Activated T-cell treated with anti-CD3 and anti-CD28 coated beads for 48 hours (primary cell): ENCODE measurements around the gene ASPN.

Experiments
- DNase-seq: peaks from one replicate; pipeline ENCODE4 v3.0.0-alpha.2; 2020; ENCODE audit warnings: low read depth

Gene ASPN

DNA sequence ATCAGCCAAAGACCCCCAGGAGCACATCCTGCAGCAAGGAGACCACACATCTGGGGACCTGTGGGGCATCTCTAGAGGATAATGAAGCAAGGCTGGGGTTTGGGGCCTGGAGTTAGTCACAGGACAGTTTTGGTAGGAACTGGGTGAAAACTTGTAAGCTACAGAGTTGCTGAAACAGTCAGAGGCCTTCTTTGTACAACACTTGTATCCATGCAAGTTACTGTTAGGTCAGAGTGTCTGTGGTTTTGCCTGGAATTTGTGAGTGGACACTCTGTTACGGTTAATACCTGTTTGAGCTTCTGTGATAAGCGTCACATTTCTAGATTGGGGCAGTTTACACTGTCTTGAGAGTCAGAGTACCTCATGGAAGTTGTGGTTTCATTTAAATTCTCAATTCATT is 22.6 kb upstream of the ASPN start:
- no peak for DNase-seq

DNA sequence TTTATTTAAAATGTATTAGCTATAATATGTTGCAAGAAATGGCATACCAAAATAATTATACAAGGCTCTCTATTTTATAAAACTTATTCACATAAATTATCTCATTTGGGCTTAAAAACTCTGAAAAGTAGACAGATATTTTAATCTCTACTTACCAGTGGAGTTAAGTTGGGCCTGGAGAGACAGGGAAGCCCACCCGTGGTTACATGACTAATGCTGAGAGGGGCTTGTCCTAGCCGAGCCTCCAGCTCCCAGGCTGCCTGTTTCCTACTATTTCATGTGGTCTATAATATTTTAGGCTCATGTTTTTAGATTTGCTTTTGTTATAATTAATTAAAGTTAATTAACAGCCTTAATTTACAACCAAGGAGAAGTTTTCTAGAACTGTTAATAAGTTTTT is 20.9 kb upstream of the ASPN start:
- no peak for DNase-seq

DNA sequence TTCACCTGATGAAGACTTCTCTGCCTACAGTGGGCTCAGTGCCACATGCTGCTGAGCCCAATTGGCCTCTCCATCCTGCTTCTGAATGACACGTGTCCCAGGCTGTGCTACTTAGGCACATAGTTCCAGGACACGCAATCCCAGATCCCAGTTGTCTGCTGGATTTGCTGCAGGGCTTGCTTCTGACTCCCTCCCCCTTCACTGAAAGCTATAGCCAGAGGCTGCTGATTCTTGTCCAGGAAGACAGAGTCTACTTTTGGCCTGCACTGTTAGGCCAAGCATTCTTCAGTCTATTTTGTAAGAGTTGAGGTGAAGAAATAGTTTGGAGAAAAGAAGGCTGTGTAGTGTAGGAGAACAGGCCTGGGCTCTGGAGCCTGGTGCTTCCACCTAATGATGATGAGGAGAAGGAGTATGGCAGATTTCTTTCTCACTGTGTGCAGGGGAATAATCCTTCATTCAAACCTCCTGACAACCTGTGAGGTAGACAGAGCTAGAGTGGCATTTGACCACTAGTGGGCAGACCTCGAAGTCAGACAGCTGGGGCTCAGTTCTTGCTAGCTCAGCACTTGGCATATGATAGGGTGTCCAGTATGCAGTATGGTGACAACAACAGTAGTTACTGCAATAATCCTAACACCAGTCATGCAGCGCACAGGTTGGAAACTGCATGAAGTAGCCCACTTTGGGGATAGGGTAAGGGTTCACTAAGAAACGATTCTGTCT is 19.5 kb upstream of the ASPN start:
- no peak for DNase-seq

DNA sequence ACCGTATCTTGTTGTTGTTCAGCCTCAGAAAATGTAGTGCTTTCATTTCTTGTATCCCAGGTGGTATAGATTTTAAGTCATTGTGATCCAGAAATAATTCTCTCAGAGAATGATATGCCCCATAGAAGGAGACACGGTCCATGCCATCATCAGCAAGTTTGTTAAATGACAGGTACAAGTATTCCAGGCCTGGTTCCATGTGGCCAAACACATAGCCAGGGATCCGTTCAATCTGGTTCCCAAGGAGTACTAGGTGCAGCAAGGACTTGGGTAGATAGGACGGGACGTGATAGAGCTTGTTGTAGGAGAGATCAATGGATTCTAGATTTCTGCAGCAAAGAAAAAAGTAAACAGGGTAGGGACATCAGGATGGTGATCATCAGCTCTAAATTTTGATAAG is 18.4 kb upstream of the ASPN start:
- no peak for DNase-seq

DNA sequence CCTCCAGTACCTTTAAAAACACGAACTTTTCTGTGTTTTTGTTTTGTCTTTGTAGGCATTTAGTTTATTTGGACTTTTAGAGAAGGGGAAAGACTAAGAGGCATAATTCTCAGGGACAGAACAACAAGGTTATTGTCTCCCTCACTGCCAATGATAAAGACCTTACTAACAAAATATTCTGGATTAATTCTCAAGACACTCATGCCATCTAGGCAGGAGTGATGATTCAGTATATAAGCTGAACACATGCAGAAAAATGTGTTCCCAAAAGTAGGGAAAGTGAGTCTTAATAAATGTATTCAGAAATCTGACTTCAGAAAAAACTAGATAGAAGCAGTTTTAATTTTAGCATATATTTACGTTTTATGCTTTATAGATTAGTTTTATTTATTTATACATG is 17.4 kb upstream of the ASPN start:
- DNase-seq: no peak

DNA sequence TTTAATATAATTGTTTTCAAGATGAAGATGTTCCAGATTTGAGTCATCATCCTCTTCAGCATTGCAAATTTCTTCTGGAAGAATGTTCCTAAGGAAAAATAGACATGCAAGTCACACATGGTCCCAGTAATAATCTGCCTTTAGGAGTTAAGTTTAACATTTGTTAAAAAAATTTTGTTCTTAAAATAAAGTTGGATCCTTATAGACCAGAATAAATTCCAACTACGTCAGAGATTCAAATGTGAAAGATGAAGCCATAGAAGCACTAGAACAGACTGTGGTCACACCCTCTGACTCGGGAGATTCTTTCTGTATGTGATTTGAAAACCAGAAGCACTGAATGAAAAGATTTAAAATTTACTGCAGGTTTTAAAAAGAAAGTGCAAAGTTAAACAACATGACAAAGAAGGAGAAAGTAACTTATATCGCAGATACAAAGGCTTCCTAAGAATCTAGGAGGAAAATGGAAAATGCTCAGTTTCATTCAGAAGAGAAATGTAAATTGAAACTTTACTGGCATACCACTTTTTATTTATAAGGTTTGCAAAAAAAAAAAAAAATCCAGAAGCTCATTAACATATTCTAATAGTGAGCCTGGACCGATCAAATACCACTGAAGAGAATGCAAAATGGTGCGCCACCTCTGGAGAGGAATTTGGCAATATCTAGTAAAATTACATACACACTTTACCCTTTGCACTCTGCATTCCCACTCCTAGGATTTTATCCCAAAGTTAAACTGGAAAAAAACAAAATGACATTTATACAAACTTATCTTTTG is 14.3 kb upstream of the ASPN start:
- DNase-seq: no peak

DNA sequence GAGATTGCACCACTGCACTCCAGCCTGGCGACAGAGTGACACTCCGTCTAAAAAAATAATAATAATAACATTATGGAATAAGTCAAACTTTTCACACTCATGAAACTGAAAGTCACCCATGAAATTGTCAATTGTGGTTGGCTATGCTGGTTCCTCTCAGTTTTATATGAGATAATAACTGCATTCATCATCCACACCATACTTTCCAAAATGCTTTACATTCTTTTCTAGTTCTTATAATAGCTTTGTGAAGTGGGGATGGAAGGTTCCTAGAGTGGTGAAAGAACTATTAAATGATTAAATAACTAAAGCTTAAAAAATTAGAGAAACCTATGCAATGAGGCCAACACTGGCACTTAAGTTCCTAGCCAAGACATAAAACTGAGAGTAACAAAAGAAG is 12.6 kb upstream of the ASPN start:
- DNase-seq: no peak

DNA sequence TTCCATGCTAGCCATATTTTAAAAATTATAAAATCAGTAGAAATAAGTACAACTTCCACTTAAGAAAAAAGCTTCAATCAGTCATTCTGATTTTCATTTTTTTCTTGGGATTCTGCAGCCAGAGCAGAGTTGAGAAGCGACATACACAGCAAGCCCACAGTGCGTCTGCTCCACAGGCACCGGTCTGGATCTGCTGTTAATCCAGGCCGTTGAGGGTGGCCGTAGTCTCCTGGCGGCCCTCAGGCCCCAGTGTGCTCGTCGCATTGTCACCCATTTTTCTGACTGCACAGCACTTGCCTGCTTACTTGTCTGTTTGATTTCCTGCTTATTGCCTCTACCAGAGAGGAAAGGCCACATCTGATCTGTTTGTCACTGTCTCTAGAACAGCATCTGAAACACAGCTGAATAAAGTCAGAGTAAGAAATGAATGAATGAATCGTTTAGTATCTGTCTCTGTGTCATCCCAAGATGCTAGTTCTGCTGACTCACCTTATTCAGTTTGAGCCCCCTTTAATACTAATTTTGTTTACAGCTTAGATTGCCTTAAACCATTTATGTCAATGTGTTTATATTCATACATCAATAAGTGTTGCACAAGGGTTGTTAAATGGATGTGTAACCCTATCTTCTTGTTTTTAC is 11.6 kb upstream of the ASPN start:
- no peak for DNase-seq

DNA sequence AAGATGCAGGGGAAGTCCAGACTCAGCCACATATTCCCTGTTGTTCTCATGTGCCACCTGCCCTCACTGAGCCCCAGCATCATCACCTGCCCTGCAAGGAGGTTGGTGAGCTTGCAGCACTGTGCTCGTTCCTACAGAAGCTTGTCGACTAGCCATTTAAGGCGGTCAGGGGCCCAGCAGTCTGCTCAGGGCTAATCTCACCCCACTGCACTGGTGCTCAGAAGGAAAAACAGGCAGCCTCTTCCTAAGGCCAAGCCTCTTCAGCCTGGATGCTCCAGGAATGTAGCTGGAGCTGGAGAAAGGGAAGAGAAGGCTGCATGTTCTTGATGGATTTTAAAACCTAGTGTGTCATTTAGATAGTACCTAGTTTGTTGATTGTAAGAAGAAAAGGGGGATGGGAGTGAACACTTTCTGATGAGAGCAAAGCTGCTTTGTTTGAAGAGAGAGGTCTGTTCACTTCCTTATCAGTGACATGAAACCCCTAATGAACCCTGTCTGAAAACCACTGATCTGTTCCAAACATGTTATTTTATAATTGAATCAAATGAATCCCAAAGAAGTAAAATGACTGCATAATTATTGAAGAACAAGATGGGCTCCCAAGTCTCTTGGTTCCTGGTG is 10.6 kb upstream of the ASPN start:
- DNase-seq: no peak

DNA sequence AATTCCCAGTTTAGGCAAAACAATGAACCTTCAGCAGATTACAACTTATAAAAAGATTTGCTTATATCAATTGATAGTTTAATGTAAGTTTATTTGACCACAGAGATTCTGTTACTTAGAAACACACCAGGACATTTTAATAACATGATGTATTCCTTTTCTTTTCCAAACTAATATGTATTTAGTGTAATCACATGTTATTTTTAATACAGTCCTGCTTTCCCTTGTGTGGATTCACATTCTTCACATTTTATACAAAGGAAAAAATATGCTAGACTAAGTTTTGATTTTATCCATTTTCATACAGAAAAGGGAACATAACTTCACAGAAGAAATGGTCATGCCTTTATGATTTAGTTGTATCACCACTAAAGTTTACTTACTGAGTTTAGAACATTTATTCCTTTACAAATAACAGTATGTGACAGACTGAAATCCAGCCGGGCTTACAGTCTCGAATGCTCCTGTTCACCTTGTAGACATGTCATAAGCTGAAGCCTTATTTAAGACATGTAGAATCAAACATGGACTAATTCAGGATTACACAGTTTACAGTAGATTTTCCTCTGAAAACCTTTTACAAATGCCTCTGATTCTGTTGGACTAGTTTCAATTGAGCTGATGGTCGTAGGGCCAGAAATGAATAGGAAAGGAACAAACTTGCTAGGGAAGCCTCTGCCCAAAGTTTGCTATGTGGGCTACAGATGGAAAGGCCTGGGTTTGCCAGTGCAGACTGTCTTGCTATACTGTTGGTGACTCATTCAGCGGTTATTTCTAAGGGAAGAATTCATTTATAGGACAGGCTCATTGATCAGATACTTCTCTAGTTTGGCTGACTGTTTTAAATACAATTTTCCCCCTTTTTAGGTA is 6.6 kb upstream of the ASPN start:
- no peak for DNase-seq

DNA sequence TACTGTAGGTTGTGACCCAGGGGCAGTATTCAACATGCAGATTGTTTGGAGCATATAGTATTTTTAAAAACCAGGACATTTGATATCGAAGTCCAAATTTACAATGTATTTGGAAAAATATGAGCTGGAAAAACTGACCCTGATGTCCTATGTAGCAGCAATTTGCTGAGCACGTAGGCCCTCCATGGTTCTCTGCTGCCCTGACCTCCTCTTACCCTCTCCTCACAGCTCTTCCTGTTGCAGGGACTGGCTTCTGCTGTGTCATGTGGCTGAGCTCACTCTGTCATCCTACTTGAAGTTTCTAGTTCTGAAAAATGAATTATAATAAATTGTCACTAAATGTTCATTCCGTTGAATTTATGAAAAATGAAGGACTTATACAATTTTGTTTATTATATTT is 4.1 kb upstream of the ASPN start:
- DNase-seq: no peak

DNA sequence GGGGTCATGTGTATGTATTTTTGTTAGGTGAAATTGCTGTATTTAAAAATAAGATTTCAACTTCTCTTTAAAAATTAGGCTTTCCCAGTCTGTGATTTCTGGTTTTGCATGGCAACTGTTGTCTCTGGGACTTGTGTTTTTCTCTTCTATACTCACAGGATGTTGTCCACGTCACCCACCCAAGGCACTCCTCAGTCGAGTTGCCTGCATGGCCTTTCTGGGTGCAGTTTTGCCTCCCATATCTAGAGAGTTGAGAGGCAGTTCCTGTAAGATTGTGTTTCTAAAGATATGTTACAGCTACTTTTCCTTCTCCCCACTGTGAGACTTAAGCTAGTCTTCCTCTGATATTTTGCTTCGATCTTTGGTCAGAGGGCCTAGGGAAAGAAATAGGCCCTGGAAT is 2.3 kb upstream of the ASPN start:
- DNase-seq: no peak

DNA sequence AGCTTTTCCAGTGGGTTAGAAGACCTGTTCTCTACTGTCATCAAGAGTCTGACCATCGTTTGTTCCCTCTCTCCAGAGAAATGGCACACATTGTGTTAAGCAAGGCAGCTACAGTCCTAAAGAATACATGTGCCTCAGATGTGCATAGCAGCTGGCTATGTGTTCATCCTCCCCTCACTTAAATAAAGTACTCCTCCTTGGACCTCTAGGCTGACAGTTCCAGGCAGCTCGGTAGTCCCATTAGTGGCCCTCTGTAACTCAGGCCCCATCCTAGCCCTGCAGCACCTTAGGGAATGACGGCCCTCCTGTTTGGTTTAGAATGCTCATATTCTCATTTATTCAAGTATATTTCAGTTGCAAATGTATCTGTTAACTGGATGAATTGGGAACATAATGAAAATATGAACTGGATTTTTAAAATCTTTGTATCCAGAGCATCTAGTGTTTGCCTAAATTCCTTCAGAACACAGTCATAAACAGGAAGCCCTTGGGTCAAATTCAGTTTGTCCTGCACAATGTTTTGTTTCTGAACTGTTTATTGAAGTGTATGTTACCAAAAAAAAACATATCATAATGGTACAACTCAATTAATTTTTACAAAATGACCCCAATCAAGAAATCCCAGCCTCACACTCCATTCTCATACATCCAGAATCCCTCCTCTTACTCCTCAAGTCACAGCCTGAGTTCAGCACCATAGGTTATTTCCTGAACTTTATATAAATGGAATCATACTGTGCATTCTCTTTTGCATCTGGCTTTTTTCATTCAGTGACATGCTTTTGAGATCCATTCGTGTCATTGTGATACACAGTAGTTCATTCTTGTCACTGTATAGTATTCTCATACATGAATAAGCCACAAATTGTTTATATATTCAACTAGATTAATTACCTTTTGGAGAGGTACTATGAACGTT is 1.6 kb upstream of the ASPN start:
- no peak for DNase-seq

DNA sequence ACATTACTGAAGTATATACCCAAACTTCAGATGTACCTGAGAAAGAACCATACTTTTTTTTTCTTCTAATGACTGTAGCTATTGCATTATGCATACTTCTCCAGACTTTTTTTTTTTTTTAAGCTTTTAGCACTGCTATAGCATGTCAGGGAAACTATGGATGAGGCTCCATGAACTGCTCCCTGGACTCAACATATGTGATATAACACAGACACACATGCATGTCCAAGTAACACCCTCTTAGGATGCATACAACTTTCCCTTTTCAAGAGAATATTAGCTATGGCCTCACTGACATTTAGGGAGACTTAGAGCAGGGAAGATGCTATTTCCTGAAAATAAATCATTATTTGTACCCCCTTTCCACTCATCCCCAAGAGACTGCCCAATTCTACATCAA is 499 bp upstream of the ASPN start:
- no peak for DNase-seq

DNA sequence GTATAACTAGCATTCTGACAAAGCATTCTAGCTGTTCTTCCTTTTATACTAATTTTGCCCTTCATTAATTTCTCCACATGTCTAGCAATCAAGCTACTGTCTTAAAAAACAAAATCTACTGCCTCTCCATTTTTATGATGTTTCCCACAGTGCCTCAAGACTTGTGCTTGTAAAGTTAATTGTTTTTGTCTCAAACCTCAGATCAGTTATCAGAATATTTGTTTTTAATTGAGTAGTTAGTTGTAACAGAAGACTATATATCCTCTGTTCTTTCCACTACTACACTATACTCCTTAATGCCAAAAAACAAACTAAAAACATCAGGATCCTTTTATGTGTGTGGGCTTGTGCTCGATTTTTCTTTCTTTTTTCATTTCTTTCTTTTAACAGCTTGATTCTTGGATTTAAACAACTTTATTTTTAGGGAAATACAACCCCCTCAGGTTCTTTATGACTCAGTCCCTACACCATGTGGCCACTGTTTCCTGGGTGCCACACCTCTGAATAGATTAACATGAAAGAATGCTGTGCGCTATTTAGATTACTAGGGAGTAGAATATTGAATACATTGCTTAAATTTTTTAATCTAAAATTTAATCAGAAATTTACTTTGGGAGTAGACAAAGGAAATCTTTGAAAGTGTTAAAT is 1.2 kb downstream of the ASPN start:
- no peak for DNase-seq

DNA sequence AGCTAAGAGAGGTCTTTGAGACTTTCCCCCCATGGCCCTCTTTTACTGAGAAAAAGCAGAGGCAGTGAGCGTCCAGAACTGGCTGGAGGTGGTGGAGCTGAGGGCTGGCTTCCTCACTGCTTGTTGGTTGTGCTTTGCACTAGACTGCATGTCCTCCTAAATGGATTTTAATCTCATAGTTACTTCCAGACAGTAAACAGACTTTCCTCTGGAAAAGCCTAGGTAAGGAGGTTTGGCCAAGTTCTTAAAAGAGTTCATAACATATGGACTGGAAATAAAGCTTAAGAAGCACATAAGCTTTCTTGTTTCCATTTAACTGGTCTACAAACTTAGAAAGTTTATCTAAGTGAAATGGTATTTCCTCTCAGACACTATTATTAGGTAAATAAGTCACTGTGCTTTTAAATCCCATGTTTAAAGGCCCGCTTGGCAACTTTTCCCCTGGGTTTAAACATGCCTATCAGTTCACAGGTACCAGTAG is 2.0 kb downstream of the ASPN start:
- no peak for DNase-seq

DNA sequence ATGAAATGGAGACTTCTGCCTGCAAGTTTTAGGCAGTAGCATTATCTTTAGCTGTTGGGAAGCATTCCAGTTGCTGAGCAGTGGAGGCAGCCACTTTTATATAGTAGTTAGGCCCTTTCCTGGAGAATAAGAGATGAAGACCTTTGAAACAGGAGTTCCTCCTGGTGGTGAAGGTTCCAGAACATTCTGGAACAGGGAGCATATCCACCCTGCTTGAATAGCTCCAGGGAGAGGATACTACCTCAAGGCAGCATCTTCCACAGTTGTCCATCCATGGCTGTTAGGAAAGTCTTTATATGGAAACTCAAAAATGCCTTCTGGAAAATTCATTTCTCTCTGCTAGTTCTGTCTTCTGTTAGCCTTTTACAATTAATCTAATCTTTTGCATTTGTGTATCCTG is 3.0 kb downstream of the ASPN start:
- no peak for DNase-seq

DNA sequence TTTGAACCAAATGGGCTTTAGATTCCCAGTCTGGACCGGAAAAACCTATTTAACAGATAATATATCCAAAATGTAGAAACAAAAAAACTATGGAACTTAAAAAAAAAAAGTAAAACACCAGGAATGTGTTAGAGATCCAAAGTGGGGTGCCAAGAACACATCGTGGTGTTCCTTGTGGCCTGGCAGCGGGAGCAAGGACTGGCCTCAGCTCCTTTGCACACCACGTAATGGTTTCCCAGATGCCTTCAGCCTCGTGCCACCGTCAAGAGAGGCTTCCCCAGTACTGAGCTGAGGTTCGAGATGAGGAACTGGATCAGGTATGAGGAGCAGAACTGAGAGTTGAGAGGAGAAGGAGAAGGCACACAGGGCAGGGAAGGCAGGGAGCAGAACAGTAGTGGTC is 3.5 kb downstream of the ASPN start:
- no peak for DNase-seq

DNA sequence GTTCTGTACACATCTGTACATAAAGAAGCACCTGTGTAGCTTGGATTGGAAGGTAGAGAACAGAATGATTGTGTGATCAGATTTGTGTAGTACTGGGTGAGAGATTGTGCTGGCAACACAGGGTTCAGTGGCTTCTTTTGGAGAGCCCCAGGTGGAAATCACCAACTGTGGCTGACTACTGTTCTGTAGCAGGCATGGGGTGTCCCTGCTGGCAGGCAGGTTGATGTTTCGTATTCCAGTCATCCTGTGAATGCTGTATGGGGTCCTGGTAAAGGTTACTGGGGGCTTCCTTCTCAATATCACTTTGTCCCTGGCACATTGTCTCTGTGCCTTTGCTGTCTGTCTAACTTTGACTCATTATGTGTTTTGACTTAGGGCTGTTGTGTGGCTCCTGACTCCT is 5.3 kb downstream of the ASPN start:
- DNase-seq: no peak

DNA sequence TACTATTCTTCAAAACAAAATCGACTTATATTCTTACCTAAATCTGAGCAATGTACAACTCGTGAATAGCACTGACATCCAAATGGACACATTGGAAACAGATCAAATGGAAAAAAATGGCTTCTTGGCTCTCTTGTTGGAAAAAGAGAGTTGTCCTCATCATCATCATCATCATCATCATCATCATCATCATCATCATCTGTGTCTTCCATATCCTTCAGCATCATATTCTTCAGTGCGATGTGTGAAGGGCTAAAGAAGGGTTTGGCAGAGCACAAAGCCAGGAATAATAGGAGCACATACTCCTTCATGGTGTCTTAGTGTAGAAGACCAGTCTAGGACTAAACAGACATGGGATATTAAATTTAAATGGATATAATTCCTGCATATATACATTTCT is 7.7 kb downstream of the ASPN start:
- no peak for DNase-seq
